ENCODE data around the gene JARID2. TPM values are rescaled to one million over a fixed set of nuclear protein-coding genes. Genes with fewer than 3 reads are reported as not detected.
A peak's percentile ranks its signal among the peaks of the same experiment; 100 is the strongest.

The JARID2 gene
- total RNA-seq, 4 donors from 2014 or later, result 6.6 to 8.1 (median 7.5) TPM

GRCh38 chr6:15518878-15519277, 273.0 kb downstream of the JARID2 start:
- no peak for DNase-seq
- Histone ChIP-seq H3K9me3 (no peaks in the 10 kb centered on the region), H3K4me3 (replicated peaks in 1 of 3) (no peak overlapping the region), H3K27ac (no peak overlapping the region), H3K27me3 (no peaks in the 10 kb centered on the region), H3K4me1 (peaks cover 0 to 9% of the 10 kb centered on the region in 2 donors), H3K36me3 (peaks cover 4 to 9% of the 10 kb centered on the region in 2 donors)
- intact Hi-C loops (cut with DNase I), result no loop called here
- TF ChIP-seq POLR2A (IDR thresholded peaks at IDR 0.05), result no peak
- TF ChIP-seq, protein P1, sequence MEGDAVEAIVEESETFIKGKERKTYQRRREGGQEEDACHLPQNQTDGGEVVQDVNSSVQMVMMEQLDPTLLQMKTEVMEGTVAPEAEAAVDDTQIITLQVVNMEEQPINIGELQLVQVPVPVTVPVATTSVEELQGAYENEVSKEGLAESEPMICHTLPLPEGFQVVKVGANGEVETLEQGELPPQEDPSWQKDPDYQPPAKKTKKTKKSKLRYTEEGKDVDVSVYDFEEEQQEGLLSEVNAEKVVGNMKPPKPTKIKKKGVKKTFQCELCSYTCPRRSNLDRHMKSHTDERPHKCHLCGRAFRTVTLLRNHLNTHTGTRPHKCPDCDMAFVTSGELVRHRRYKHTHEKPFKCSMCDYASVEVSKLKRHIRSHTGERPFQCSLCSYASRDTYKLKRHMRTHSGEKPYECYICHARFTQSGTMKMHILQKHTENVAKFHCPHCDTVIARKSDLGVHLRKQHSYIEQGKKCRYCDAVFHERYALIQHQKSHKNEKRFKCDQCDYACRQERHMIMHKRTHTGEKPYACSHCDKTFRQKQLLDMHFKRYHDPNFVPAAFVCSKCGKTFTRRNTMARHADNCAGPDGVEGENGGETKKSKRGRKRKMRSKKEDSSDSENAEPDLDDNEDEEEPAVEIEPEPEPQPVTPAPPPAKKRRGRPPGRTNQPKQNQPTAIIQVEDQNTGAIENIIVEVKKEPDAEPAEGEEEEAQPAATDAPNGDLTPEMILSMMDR (IDR thresholded peaks at IDR 0.05), result no peak
- 96 to 98% methylated on average over 10 of the region's 10 CpGs for WGBS, 2 donors

- Histone ChIP-seq H3K36me3 (peaks cover 4 to 9% of the 10 kb centered on the region in 2 donors), H3K27ac (no peak overlapping the region), H3K4me1 (peaks cover 0 to 8% of the 10 kb centered on the region in 2 donors), H3K9me3 (no peaks in the 10 kb centered on the region), H3K27me3 (no peaks in the 10 kb centered on the region), H3K4me3 (replicated peaks in 1 of 3) (no peak overlapping the region)
- intact Hi-C loops (cut with DNase I), result no loop called here
- WGBS, 2 donors, result 88 to 95% methylated on average over 5 to 6 of the region's 6 CpGs
- TF ChIP-seq, protein P1 (IDR thresholded peaks at IDR 0.05), result no peak
- TF ChIP-seq POLR2A (IDR thresholded peaks at IDR 0.05), result no peak
- no peak for DNase-seq
Observed at GRCh38 chr6:15519681-15520080, 273.8 kb downstream of the JARID2 start.

- peaks cover 0 to 10% of the 10 kb centered on the region in 2 donors for H3K4me1 ChIP-seq
- no peaks in the 10 kb centered on the region for H3K9me3 ChIP-seq
- no peak for DNase-seq
- intact Hi-C loops (cut with DNase I), result no loop called here
- 94 to 96% methylated on average over 20 of the region's 20 CpGs for WGBS, 2 donors
- no peak for TF ChIP-seq POLR2A (IDR thresholded peaks at IDR 0.05)
- TF ChIP-seq, protein P1 (IDR thresholded peaks at IDR 0.05), result no peak
- H3K27ac ChIP-seq, result no peak overlapping the region
- no peak overlapping the region for H3K4me3 ChIP-seq (replicated peaks in 1 of 3)
- H3K27me3 ChIP-seq, result no peaks in the 10 kb centered on the region
- H3K36me3 ChIP-seq, result peaks cover 4 to 9% of the 10 kb centered on the region in 2 donors
Observed at GRCh38 chr6:15520626-15521203, 274.8 kb downstream of the JARID2 start.

DNA sequence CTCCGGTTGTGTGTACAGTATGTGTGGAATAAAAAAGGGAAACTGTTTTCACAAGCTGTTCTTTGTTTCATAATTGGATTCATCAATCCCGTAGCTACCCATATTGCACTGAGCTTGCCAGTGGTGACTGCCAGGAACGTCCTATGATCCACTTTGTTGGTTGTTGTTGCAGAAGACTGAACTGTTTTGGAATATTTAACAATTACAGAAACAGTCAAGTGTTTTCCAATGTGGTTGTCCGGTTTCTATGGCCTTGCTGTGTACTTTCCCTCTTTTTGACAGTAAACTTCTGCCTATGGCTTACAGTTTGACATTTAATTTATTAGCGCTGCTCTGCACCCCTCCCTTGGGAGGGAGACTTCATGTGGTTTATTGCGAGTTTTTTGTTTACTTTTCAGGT, 275.7 kb downstream of the JARID2 start:
- peaks cover 4 to 6% of the 10 kb centered on the region in 2 donors for H3K36me3 ChIP-seq
- peaks cover 6 to 17% of the 10 kb centered on the region in 2 donors for H3K4me1 ChIP-seq
- 72 to 81% methylated on average over 6 of the region's 6 CpGs for WGBS, 2 donors
- H3K27me3 ChIP-seq, result no peaks in the 10 kb centered on the region
- no peak for DNase-seq
- peak overlapping the region in 2 of 3 donors; percentile 13 to 27 for H3K27ac ChIP-seq
- no peaks in the 10 kb centered on the region for H3K9me3 ChIP-seq
- no peak for TF ChIP-seq POLR2A (IDR thresholded peaks at IDR 0.05)
- TF ChIP-seq, protein P1 (IDR thresholded peaks at IDR 0.05), result no peak
- no peak overlapping the region for H3K4me3 ChIP-seq (replicated peaks in 1 of 3)
- intact Hi-C loops (cut with DNase I), result no loop called here

- no peaks in the 10 kb centered on the region for H3K27me3 ChIP-seq
- intact Hi-C loops (cut with DNase I), result no loop called here
- DNase-seq, result no peak
- TF ChIP-seq, protein P1 (IDR thresholded peaks at IDR 0.05), result no peak
- no peak for TF ChIP-seq POLR2A (IDR thresholded peaks at IDR 0.05)
- H3K4me1 ChIP-seq, result peaks cover 10 to 17% of the 10 kb centered on the region in 2 donors
- WGBS, 2 donors, result 93 to 98% methylated on average over 8 to 9 of the region's 9 CpGs
- no peaks in the 10 kb centered on the region for H3K9me3 ChIP-seq
- no peak overlapping the region for H3K4me3 ChIP-seq (replicated peaks in 1 of 3)
- peaks cover 4 to 6% of the 10 kb centered on the region in 2 donors for H3K36me3 ChIP-seq
- peak overlapping the region in 2 of 3 donors; percentile 13 to 27 for H3K27ac ChIP-seq
Observed at GRCh38 chr6:15522026-15522425, 276.2 kb downstream of the JARID2 start.

Data from thyroid gland (tissue), 4 donors.